Keratinocyte (primary cell): Measurements from ENCODE around the gene KLRG1. TPM values are rescaled to one million over a fixed set of nuclear protein-coding genes. Genes with fewer than 3 reads are reported as not detected.

Source experiments
- DNase-seq: peaks from one replicate; pipeline ENCODE4 v3.0.0-alpha.2; 2011; ENCODE audit warnings: low read depth, missing footprints, low spot score
- FAIRE-seq: peaks from 2 replicates; lab custom pipeline; 2011; peaks lifted over from hg19 to GRCh38; lab: Jason Lieb, UNC
- H2AFZ ChIP-seq: 2 replicates; pipeline ENCODE4 v1.6.0; 2012; ENCODE audit warnings: low read length, control low read depth, inconsistent platforms; ENCODE audit not compliant: control insufficient read depth
- H3K27ac ChIP-seq: 2 replicates; pipeline ENCODE4 v1.5.1; 2011; ENCODE audit warnings: low read length; ENCODE audit not compliant: control insufficient read depth, insufficient read depth
- H3K27me3 ChIP-seq: 3 replicates; pipeline ENCODE4 v1.6.0; 2011; ENCODE audit warnings: low read length; ENCODE audit not compliant: control insufficient read depth, insufficient read depth; ENCODE audit errors: extremely low read depth
- H3K36me3 ChIP-seq, 2 experiments: 2 replicates in 1 of 2; 3 replicates in 1 of 2; pipeline ENCODE4 v1.5.1; 2011; ENCODE audit warnings: low read length in 2 of 2, mild to moderate bottlenecking in 1 of 2; ENCODE audit not compliant: control insufficient read depth in 2 of 2, insufficient read depth in 2 of 2; ENCODE audit errors: extremely low read depth in 1 of 2
- H3K4me1 ChIP-seq: 3 replicates; pipeline ENCODE4 v1.5.1; 2011; ENCODE audit warnings: low read length; ENCODE audit not compliant: control insufficient read depth, insufficient read depth; ENCODE audit errors: extremely low read depth
- H3K4me2 ChIP-seq: 3 replicates; pipeline ENCODE4 v1.6.0; 2011; ENCODE audit warnings: low read depth, low read length; ENCODE audit not compliant: control insufficient read depth, insufficient read depth; ENCODE audit errors: extremely low read depth
- H3K4me3 ChIP-seq, 3 experiments: fragments of 200-600 bp in 1 of 3; sonication (generic) in 1 of 3; 2 replicates in 2 of 3; 3 replicates in 1 of 3; pipeline ENCODE4 v1.5.1; 2011 to 2016; ENCODE audit warnings: low read length in 3 of 3, mild to moderate bottlenecking in 3 of 3, control low read depth in 2 of 3, inconsistent platforms in 1 of 3, low read depth in 1 of 3, mixed read lengths in 1 of 3, mixed run types in 1 of 3, moderate library complexity in 1 of 3; ENCODE audit not compliant: control insufficient read depth in 2 of 3, insufficient read depth in 2 of 3; ENCODE audit errors: extremely low read depth in 1 of 3
- H3K79me2 ChIP-seq: 2 replicates; pipeline ENCODE4 v1.6.0; 2012; ENCODE audit warnings: low read length; ENCODE audit not compliant: control insufficient read depth, insufficient read depth
- H3K9ac ChIP-seq: 3 replicates; pipeline ENCODE4 v1.6.0; 2011; ENCODE audit warnings: low read length; ENCODE audit not compliant: control insufficient read depth, insufficient read depth; ENCODE audit errors: extremely low read depth
- H3K9me1 ChIP-seq: 3 replicates; pipeline ENCODE4 v1.6.0; 2011; ENCODE audit warnings: low read length; ENCODE audit not compliant: control insufficient read depth, insufficient read depth; ENCODE audit errors: extremely low read depth
- H3K9me3 ChIP-seq: 2 replicates; pipeline ENCODE4 v1.5.1; 2012; ENCODE audit warnings: low read depth, low read length; ENCODE audit not compliant: control insufficient read depth
- H4K20me1 ChIP-seq: 3 replicates; pipeline ENCODE4 v1.6.0; 2011; ENCODE audit warnings: low read length; ENCODE audit not compliant: control insufficient read depth, insufficient read depth; ENCODE audit errors: extremely low read depth
- EZH2 ChIP-seq: IDR thresholded peaks from one replicate; pipeline ENCODE4 v1.6.1; 2012; ENCODE audit warnings: inconsistent platforms, mild to moderate bottlenecking, low read length, moderate library complexity
- dilution Hi-C: fragments of 300-500 bp; cut with MboI; formaldehyde crosslinking; loops from one replicate; pipeline ENCODE4 v1.7.0; 2020; ENCODE audit warnings: low sequenced_read_pairs; ENCODE audit not compliant: extremely low pct_ligation_motif_present
- polyA plus RNA-seq, 5 experiments: library from polyadenylated mRNA; depleted of rRNA in 3 of 5; stranded (reverse) in 3 of 5; stranded (forward) in 1 of 5; unstranded in 1 of 5; fragments of >200 nt; gene quantifications; 1 replicate in 1 of 5; 2 replicates in 3 of 5; 3 replicates in 1 of 5; pipeline versions ENCODE4 v1.2.1 to v1.2.3, GENCODE V29; 2011 to 2012; ENCODE audit warnings: missing spikeins in 2 of 5, low read depth in 1 of 5, low replicate concordance in 1 of 5
- TF ChIP-seq, protein P1 (sequence below), 3 experiments: IDR thresholded peaks in 1 of 3; conservative IDR thresholded peaks in 1 of 3; optimal IDR thresholded peaks in 1 of 3; 2 replicates in 2 of 3; 3 replicates in 1 of 3; pipeline versions ENCODE3 to v1.5.1; 2011; ENCODE audit warnings: low read length in 3 of 3, mild to moderate bottlenecking in 3 of 3, moderate library complexity in 2 of 3, control low read depth in 1 of 3, inconsistent platforms in 1 of 3; ENCODE audit not compliant: insufficient read depth in 2 of 3; ENCODE audit errors: extremely low read depth in 1 of 3

The KLRG1 gene
- polyA plus RNA-seq, 1 donor (not counting 4 experiments of a cell fraction or from before 2014, with no cell fraction given): 0.39 TPM

DNA sequence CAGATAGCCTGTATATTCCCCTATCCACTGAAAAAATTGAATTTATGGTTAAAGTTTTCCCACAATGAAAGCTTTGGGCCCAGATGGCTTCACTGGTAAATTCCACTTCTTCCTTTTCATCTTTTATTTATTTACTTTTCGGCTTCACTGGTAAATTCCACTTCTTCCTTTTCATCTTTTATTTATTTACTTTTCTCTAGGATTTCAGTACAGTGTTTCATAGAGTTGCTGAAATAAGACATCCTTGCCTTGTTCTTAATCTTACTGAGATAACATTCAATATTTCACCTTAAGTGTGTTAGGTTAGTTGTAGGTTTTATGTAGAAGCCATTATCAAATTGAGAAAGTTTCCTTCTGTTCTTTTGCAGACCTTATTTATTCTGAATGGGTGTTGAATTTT, 18.9 kb upstream of the KLRG1 start:
- H3K27ac ChIP-seq: no peak overlapping the region

DNA sequence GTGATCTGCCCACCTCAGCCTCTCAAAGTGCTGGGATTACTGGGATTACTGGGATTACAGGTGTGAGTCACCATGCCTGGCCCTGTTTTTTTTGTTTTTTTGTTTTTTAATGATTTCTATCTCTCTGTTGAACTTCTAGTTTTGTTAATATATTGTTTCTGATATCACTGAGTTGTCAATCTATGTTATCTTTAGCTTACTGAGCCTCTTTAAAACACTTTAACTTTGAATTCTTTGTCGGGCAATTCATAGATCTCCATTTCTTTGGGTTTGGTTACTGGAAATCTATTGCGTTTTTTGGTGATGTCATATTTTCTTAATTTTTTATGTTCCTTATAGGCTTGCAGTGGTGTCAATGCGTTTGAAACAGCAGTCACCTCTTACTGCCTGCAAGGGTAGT, 9.2 kb upstream of the KLRG1 start:
- H3K27ac ChIP-seq: no peak overlapping the region
- H3K4me1 ChIP-seq: no peaks in the 10 kb centered on the region
- H3K79me2 ChIP-seq: no peaks in the 10 kb centered on the region
- H2AFZ ChIP-seq: no peak overlapping the region
- FAIRE-seq (no peak), DNase-seq (no peak)
- H3K27me3 ChIP-seq: no peaks in the 10 kb centered on the region
- no peaks in the 10 kb centered on the region for H4K20me1 ChIP-seq
- H3K36me3 ChIP-seq: no peaks in the 10 kb centered on the region
- H3K9me1 ChIP-seq: no peaks in the 10 kb centered on the region
- H3K9me3 ChIP-seq: no peaks in the 10 kb centered on the region
- no peak overlapping the region for H3K4me2 ChIP-seq
- no peak overlapping the region for H3K4me3 ChIP-seq
- H3K9ac ChIP-seq: no peak overlapping the region
- TF ChIP-seq, protein P1, sequence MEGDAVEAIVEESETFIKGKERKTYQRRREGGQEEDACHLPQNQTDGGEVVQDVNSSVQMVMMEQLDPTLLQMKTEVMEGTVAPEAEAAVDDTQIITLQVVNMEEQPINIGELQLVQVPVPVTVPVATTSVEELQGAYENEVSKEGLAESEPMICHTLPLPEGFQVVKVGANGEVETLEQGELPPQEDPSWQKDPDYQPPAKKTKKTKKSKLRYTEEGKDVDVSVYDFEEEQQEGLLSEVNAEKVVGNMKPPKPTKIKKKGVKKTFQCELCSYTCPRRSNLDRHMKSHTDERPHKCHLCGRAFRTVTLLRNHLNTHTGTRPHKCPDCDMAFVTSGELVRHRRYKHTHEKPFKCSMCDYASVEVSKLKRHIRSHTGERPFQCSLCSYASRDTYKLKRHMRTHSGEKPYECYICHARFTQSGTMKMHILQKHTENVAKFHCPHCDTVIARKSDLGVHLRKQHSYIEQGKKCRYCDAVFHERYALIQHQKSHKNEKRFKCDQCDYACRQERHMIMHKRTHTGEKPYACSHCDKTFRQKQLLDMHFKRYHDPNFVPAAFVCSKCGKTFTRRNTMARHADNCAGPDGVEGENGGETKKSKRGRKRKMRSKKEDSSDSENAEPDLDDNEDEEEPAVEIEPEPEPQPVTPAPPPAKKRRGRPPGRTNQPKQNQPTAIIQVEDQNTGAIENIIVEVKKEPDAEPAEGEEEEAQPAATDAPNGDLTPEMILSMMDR (optimal IDR thresholded peaks at IDR 0.05 in 1 of 3, IDR thresholded peaks at IDR 0.05 in 1 of 3, conservative IDR thresholded peaks at IDR 0.05 in 1 of 3; ENCODE audit: extremely low read depth in 1 of 3, insufficient read depth in 2 of 3, low read length in 3 of 3): no peak
- no peak for TF ChIP-seq EZH2
- dilution Hi-C loops: no loop called here

More for the DNA sequence above, 18.9 kb upstream of the KLRG1 start:
- Histone ChIP-seq H3K9me1 (no peaks in the 10 kb centered on the region), H3K36me3 (no peaks in the 10 kb centered on the region), H3K4me2 (no peak overlapping the region), H3K4me1 (no peaks in the 10 kb centered on the region), H3K27me3 (no peaks in the 10 kb centered on the region), H3K4me3 (no peak overlapping the region), H3K79me2 (no peaks in the 10 kb centered on the region), H3K9me3 (peaks cover 4% of the 10 kb centered on the region), H2AFZ (no peak overlapping the region), H3K9ac (no peak overlapping the region), H4K20me1 (no peaks in the 10 kb centered on the region)
- DNase-seq: no peak
- dilution Hi-C loops: no loop called here
- FAIRE-seq: no peak
- TF ChIP-seq EZH2: no peak
- TF ChIP-seq, protein P1 (optimal IDR thresholded peaks at IDR 0.05 in 1 of 3, IDR thresholded peaks at IDR 0.05 in 1 of 3, conservative IDR thresholded peaks at IDR 0.05 in 1 of 3; ENCODE audit: extremely low read depth in 1 of 3, insufficient read depth in 2 of 3, low read length in 3 of 3): no peak
